Daoy (cell line): ENCODE measurements around the gene EMILIN1. TPM values are rescaled to one million over a fixed set of nuclear protein-coding genes. Genes with fewer than 3 reads are reported as not detected.

ENCODE experiments used
- DNase-seq: peaks from one replicate; pipeline ENCODE4 v3.0.0-alpha.2; 2015; ENCODE audit warnings: low read depth
- total RNA-seq: library from RNA; depleted of rRNA; stranded (reverse); fragments of >200 nt; shearing (Covaris generic); gene quantifications from 2 replicates; pipeline ENCODE4 v1.2.3, GENCODE V29; 2014; rRNA removed

EMILIN1 gene
- total RNA-seq = 6.0 and 10.2 TPM in 2 replicates

GRCh38 chr2:27078267-27079194 is at the start of gene EMILIN1:
EMILIN1 (plus strand) TSS chr2:27078615; CDS start chr2:27079066, 451 bp downstream.
- peak; percentile 69 for DNase-seq

DNA sequence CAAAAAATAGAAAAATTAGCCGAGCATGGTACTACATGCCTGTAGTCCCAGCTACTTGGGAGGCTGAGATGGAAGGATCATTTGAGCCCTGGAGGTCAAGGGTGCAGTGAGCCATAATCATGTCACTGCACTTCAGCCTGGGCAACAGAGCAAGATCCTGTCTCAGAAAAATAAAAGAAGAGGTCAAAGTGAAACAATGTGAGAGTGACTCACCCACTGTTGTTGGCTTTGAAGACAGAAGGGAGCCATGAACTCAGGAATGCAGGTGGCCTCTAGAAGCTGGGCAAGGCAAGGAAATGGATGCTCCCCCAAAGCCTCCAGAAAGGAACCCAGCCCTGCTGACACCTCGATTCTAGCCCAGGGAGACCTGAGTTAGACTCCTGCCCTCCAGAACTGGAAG is 49.4 kb upstream of the EMILIN1 start:
- DNase-seq = no peak

GRCh38 chr2:27032495-27033252 is 45.7 kb upstream of the EMILIN1 start, which contains the start of gene TMEM214:
TMEM214 (plus strand) TSS chr2:27032965; CDS start chr2:27033016, 51 bp downstream.
- DNase-seq = peak; percentile 91

DNA sequence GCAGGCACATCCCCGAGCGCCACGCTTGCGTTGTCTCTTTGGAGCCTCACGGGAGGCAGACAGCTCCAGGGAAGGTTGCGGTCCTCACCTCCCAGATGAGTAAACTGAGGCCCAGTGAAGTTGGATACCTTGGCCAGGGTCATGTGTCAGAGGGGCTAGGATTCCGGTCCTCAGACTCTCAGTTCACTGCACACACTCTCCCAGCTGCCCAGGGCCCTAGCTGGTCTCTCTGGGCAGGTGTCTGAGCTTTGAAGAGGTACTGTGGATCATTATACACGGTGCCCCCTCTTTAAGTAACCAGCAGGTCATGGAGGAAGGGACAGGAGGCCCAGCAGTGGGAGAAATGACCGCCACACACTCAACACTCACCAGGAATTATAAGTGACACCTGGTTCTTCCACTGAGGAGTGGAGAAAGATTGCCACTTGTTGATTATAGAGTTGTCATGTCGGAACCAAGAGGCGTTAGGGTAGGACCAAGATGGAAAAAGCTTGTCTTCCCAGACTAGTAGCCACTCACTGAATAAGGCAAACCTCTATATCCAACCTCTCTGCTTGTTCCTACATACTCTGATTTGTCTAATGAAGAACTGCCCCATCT is 45.1 kb upstream of the EMILIN1 start:
- no peak for DNase-seq

GRCh38 chr2:27038012-27038411 is 40.4 kb upstream of the EMILIN1 start:
- DNase-seq = no peak

GRCh38 chr2:27038631-27039339 is 39.6 kb upstream of the EMILIN1 start:
- no peak for DNase-seq

DNA sequence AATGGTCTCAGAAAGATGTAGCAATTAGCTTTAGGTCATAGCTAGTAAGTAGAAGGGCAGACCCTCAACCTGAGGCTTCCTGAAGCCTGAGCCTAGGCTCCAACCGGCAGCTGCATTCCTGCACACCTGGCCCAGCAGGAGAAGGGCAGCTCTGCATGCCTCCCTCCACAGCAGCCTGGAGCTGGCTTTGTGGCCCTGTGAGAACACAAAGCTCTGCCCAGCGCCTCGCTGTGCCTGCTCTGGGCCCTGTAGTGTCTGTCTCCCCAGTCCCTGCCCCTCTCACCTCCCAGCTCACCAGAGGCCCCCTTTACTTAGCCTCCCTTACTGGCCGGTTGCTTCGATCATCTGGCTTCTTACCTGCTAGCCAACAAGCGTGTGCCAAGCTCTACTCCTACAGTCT is 39.0 kb upstream of the EMILIN1 start:
- DNase-seq = no peak

DNA sequence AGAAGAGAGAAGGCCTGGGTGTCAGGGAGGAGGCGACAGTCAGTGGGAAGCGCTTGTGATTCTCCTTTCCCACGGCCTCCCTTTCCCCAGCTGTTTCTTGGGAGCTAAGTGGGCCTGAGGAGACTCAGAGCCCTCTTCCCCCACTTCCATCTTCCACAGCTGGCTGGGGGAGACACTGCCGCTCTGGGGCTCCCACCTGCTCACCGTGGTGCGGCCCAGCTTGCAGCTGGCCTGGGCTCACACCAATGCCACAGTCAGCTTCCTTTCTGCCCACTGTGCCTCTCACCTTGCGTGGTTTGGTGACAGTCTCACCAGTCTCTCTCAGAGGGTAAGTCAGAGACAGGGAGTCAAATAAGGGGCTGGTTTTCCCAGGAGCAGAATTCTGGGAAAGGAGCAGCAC is 38.5 kb upstream of the EMILIN1 start:
- DNase-seq = no peak

GRCh38 chr2:27040282-27040681 is 38.1 kb upstream of the EMILIN1 start:
- no peak for DNase-seq

- peak; percentile 73 for DNase-seq
These were observed 36.7 kb upstream of the EMILIN1 start for GRCh38 chr2:27041752-27042151.

GRCh38 chr2:27042159-27042661 is 36.2 kb upstream of the EMILIN1 start:
- peak; percentile 39 for DNase-seq

DNA sequence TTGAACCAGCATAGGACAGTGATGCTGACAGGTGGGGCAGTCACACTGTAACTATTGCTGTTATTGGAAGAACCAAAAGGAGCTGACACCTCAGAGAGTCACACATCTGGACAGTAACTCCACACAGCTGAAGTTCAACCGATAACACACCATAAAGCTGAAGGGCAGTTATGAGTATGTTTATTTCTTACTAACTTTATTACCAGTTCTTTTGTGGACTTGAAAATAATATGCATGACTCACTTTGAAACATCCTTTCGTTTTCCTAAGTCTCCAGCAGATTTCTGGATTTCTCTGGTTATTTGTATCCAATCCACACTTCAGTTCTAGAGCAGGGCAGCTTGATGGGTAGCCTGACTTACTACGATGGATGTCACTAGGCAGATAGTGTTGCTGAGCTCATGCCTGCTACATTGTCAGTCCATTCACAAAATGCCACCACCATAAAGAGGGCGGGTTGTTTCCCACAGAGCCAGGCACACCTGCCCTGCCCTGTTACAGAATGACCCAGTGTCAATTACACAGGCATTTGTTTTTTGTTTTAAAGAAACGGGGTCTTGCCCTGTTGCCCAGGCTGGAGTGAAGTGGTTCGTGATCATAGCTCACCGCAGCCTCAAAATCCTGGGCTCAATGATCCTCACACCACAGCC is 35.3 kb upstream of the EMILIN1 start:
- no peak for DNase-seq

- DNase-seq = peak; percentile 66
These were observed 28.8 kb upstream of the EMILIN1 start for GRCh38 chr2:27049422-27050280.

GRCh38 chr2:27050281-27050995 is 28.0 kb upstream of the EMILIN1 start:
- DNase-seq = peak; percentile 93

DNA sequence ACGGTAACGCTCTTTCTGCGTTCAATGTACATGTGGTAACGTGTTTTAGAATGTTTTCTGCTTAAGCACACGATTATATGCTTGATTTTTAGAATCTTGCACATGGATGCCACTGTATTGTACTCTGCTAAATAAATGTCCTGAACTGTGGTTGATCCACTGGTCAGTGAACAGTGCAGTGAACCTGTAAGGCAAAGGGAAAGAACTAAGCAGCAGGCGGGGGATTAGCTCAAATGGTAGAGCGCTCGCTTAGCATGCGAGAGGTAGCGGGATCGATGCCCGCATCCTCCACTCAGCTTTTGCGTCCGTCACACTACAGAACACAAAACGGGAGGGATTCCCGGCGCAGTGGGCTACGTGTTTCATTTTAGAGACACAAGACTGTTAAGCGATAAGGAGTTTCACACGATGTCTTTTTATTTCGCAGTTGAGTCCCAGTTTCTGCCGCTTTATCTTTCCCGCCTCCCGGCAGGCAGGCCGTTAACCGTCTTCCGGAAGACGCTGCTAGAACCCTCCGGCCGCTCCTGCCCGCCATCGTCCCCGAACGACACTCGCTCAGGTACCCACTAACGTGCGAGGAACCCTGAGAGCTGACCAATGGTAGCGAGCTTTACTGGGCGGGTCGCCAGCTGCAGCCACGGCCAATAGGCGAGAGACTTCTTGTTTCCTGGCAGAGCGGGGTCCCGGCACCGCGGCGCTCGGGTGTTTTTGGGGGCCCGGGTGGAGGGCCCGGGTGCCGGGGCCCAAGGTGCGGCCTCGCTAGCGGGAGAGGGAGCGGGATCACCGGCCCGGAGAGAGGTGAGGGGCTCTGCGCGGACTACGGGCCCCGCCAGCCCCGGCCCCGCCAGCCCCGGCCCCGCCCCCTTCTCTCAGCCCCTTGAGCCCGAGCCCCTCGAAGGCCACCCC is 27.2 kb upstream of the EMILIN1 start, which contains the start of gene AGBL5:
Gene AGBL5, plus strand, starts transcription at position 673 of the 906 bp plus-strand sequence. CDS start 1,291 bp downstream, outside the sequence.
- peak; percentile 96 for DNase-seq

- no peak for DNase-seq
These were observed 26.3 kb upstream of the EMILIN1 start for GRCh38 chr2:27051902-27052645.

GRCh38 chr2:27053321-27053720 is 25.1 kb upstream of the EMILIN1 start:
- no peak for DNase-seq
